Nephron (organoid): ENCODE data around the gene CDH23.

Experiments used
- H3K27ac Mint-ChIP-seq, 3 experiments: 2 replicates each; pipeline ENCODE4 v1.8.0; 2020; ENCODE audit warnings: mixed read lengths in 3 of 3, mild to moderate bottlenecking in 2 of 3, moderate library complexity in 1 of 3
- H3K27me3 Mint-ChIP-seq: 2 replicates; pipeline ENCODE4 v1.8.0; 2021; ENCODE audit warnings: low read depth, mild to moderate bottlenecking, moderate library complexity, mixed read lengths
- H3K36me3 Mint-ChIP-seq: 2 replicates; pipeline ENCODE4 v1.8.0; 2020; ENCODE audit warnings: low read depth, mixed read lengths
- H3K4me1 Mint-ChIP-seq: 2 replicates; pipeline ENCODE4 v1.8.0; 2020; ENCODE audit warnings: mixed read lengths
- H3K4me3 Mint-ChIP-seq, 3 experiments: 2 replicates each; pipeline ENCODE4 v1.8.0; 2020; ENCODE audit warnings: mild to moderate bottlenecking in 3 of 3, mixed read lengths in 3 of 3, moderate library complexity in 2 of 3
- H3K9me3 Mint-ChIP-seq: 2 replicates; pipeline ENCODE4 v1.8.0; 2020; ENCODE audit warnings: mixed read lengths
- CTCF ChIP-seq, 3 experiments: fragments of 200-600 bp; sonication (generic); IDR thresholded peaks; one replicate each; pipeline ENCODE4 v1.5.0; 2021; ENCODE audit warnings: antibody characterized with exemption in 3 of 3; ENCODE audit not compliant: unreplicated experiment in 3 of 3

The CDH23 gene

DNA sequence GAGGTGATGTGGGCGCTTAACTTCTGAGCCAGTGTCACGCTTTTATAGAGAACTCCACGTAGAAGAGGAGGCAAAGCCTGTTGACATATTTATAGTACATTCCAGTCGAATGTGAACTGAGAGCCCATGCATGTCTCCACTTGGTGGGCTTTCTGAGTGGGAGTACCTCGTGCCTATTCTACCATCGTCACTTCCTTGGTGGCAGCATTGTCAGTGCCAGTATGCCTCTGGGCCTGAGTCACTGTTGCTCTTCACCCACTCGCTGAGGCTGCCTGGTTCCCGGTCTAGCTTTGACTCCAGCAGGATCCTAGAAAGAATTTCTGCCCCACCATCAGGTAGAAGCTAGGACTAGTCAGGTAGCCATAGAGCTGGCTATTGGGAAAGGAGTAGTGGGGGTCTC, 30.0 kb upstream of the CDH23 start:
- peaks cover 4% of the 10 kb centered on the region for H3K27me3 Mint-ChIP-seq
- peaks cover 5% of the 10 kb centered on the region for H3K36me3 Mint-ChIP-seq
- TF ChIP-seq CTCF (IDR thresholded peaks at IDR 0.05; ENCODE audit: unreplicated experiment in 3 of 3), result no peak
- H3K9me3 Mint-ChIP-seq, result no peaks in the 10 kb centered on the region
- H3K27ac Mint-ChIP-seq, result no peak overlapping the region
- no peak overlapping the region for H3K4me3 Mint-ChIP-seq
- no peaks in the 10 kb centered on the region for H3K4me1 Mint-ChIP-seq

- Mint-ChIP-seq H3K36me3 (peaks cover 3% of the 10 kb centered on the region), H3K4me3 (no peak overlapping the region), H3K9me3 (no peaks in the 10 kb centered on the region), H3K27ac (no peak overlapping the region), H3K27me3 (peaks cover 4% of the 10 kb centered on the region), H3K4me1 (no peaks in the 10 kb centered on the region)
- TF ChIP-seq CTCF (IDR thresholded peaks at IDR 0.05; ENCODE audit: unreplicated experiment in 3 of 3), result no peak
Observed at GRCh38 chr10:71367271-71367670, 29.4 kb upstream of the CDH23 start.

DNA sequence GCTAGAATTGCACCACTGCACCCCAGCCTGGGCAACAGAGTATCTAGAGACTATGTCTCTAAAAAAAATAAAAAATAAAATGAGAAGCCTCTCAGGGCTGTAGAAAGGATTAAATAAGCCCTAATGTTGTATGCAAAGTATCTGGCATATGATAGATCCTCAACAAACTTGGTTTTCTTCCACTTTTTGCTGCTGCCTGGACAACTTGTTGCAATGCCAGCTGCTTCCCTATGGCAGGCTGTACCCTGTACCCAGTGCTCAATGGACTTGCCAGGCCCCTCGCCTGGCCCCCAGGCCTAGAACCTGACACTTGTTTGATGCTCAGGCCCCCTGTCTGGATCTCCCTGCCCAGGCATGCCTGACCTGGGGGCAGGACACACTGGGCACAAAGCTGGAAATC, 28.5 kb upstream of the CDH23 start:
- H3K4me3 Mint-ChIP-seq, result no peak overlapping the region
- TF ChIP-seq CTCF (IDR thresholded peaks at IDR 0.05; ENCODE audit: unreplicated experiment in 3 of 3), result no peak
- H3K4me1 Mint-ChIP-seq, result no peaks in the 10 kb centered on the region
- peaks cover 8% of the 10 kb centered on the region for H3K27me3 Mint-ChIP-seq
- H3K9me3 Mint-ChIP-seq, result no peaks in the 10 kb centered on the region
- no peaks in the 10 kb centered on the region for H3K36me3 Mint-ChIP-seq
- no peak overlapping the region for H3K27ac Mint-ChIP-seq

DNA sequence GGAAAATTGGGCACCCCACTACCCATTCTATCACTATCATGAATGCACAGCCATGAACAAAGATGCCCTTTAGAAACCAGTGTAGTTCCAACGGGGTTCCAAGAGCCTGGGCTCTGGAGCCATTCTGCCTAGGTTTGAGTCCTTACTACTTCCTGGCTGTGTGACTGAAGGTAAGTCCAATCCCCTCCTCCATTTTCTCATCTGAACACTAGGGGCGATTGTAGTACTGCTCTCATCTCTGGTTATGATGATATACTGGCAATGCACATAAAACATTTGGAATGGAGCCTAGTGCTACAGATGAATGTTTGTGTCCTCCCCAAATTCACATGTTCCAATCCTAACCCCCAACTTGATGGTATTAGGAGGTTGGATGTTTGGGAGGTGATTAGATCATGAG, 28.1 kb upstream of the CDH23 start:
- Mint-ChIP-seq H3K4me1 (no peaks in the 10 kb centered on the region), H3K36me3 (no peaks in the 10 kb centered on the region), H3K27ac (no peak overlapping the region), H3K27me3 (peaks cover 8% of the 10 kb centered on the region), H3K4me3 (no peak overlapping the region), H3K9me3 (no peaks in the 10 kb centered on the region)
- TF ChIP-seq CTCF (IDR thresholded peaks at IDR 0.05; ENCODE audit: unreplicated experiment in 3 of 3), result no peak

- Mint-ChIP-seq H3K4me3 (no peak overlapping the region), H3K27ac (no peak overlapping the region), H3K9me3 (no peaks in the 10 kb centered on the region), H3K4me1 (no peaks in the 10 kb centered on the region), H3K27me3 (peaks cover 13% of the 10 kb centered on the region), H3K36me3 (no peaks in the 10 kb centered on the region)
- TF ChIP-seq CTCF (IDR thresholded peaks at IDR 0.05; ENCODE audit: unreplicated experiment in 3 of 3), result no peak
Observed at GRCh38 chr10:71369602-71370001, 27.1 kb upstream of the CDH23 start.

GRCh38 chr10:71370031-71370430, 26.7 kb upstream of the CDH23 start:
- H3K4me1 Mint-ChIP-seq, result no peaks in the 10 kb centered on the region
- TF ChIP-seq CTCF (IDR thresholded peaks at IDR 0.05; ENCODE audit: unreplicated experiment in 3 of 3), result no peak
- no peak overlapping the region for H3K4me3 Mint-ChIP-seq
- peaks cover 17% of the 10 kb centered on the region for H3K27me3 Mint-ChIP-seq
- H3K36me3 Mint-ChIP-seq, result no peaks in the 10 kb centered on the region
- no peak overlapping the region for H3K27ac Mint-ChIP-seq
- H3K9me3 Mint-ChIP-seq, result no peaks in the 10 kb centered on the region
